Endothelial cell of hepatic sinusoid (primary cell): ENCODE data around the gene CELF5.
"Not testable (repeated sequence)": the region's sequence is repeated elsewhere in the genome, so short reads cannot be mapped to it uniquely, and the experiment has no call there.

Experiments
- in situ Hi-C: cut with HindIII; loops from 2 replicates; pipeline ENCODE4 v1.10.0; 2017; ENCODE audit warnings: low sequenced_read_pairs

Gene CELF5

GRCh38 chr19:3206216-3206953 is 18.1 kb upstream of the CELF5 start:
- in situ Hi-C loops, result no loop called here

GRCh38 chr19:3207461-3208242 is 16.8 kb upstream of the CELF5 start:
- in situ Hi-C loops, result no loop called here

- in situ Hi-C loops, result no loop called here
Measured at GRCh38 chr19:3208317-3209207, 15.9 kb upstream of the CELF5 start.

GRCh38 chr19:3210347-3211017 is 14.0 kb upstream of the CELF5 start:
- in situ Hi-C loops, result no loop called here

- in situ Hi-C loops, result no loop called here
Measured at GRCh38 chr19:3211191-3211590, 13.3 kb upstream of the CELF5 start.

- in situ Hi-C loops, result no loop called here
Measured at GRCh38 chr19:3213159-3213558, 11.3 kb upstream of the CELF5 start.

- in situ Hi-C loops, result no loop called here
Measured at GRCh38 chr19:3216874-3217273, 7.6 kb upstream of the CELF5 start.

GRCh38 chr19:3220576-3220975 is 3.9 kb upstream of the CELF5 start:
- in situ Hi-C loops, result no loop called here

GRCh38 chr19:3221576-3221975 is 2.9 kb upstream of the CELF5 start:
- in situ Hi-C loops, result not testable (repeated sequence)

GRCh38 chr19:3222709-3223108 is 1.8 kb upstream of the CELF5 start:
- in situ Hi-C loops, result no loop called here

- in situ Hi-C loops, result no loop called here
Measured at GRCh38 chr19:3225169-3225485, 666 bp downstream of the CELF5 start.

- in situ Hi-C loops, result no loop called here
Measured at GRCh38 chr19:3225677-3226093, 1.2 kb downstream of the CELF5 start.

GRCh38 chr19:3227054-3227626 is 2.7 kb downstream of the CELF5 start:
- in situ Hi-C loops, result no loop called here

GRCh38 chr19:3229346-3229743 is 4.9 kb downstream of the CELF5 start:
- in situ Hi-C loops, result no loop called here

- in situ Hi-C loops, result loop anchor here (10.0 kb wide), 2 partner anchors 95 to 145 kb away; no protein-coding TSS in a partner anchor
Measured at GRCh38 chr19:3229888-3230496, 5.5 kb downstream of the CELF5 start.

GRCh38 chr19:3231288-3231687 is 6.8 kb downstream of the CELF5 start:
- in situ Hi-C loops, result loop anchor here (10.0 kb wide), 2 partner anchors 94 to 146 kb away; no protein-coding TSS in a partner anchor

- in situ Hi-C loops, result loop anchor here (10.0 kb wide), 2 partner anchors 92 to 148 kb away; no protein-coding TSS in a partner anchor
Measured at GRCh38 chr19:3233116-3233515, 8.7 kb downstream of the CELF5 start.

GRCh38 chr19:3233831-3234230 is 9.4 kb downstream of the CELF5 start:
- in situ Hi-C loops, result loop anchor here (10.0 kb wide), 2 partner anchors 91 to 149 kb away; no protein-coding TSS in a partner anchor

GRCh38 chr19:3234800-3235199 is 10.3 kb downstream of the CELF5 start:
- in situ Hi-C loops, result loop anchor here (10.0 kb wide), 2 partner anchors 90 to 150 kb away; no protein-coding TSS in a partner anchor

GRCh38 chr19:3235604-3236003 is 11.1 kb downstream of the CELF5 start:
- in situ Hi-C loops, result loop anchor here (10.0 kb wide), 2 partner anchors 89 to 151 kb away; no protein-coding TSS in a partner anchor
